Activated CD4-positive, alpha-beta T cell treated with anti-CD3 and anti-CD28 coated beads, Interleukin-2, amount 50 U/mL, for 1 hour (primary cell): ENCODE measurements around the gene ZC3H15.
"Not testable (repeated sequence)": the region's sequence is repeated elsewhere in the genome, so short reads cannot be mapped to it uniquely, and the experiment has no call there.

Source experiments
- DNase-seq: peaks from one replicate; pipeline ENCODE4 v3.0.0-alpha.2; 2020

ZC3H15 gene

GRCh38 chr2:186496401-186496800, 10.3 kb downstream of the ZC3H15 start:
- no peak for DNase-seq

GRCh38 chr2:186497928-186498327, 11.9 kb downstream of the ZC3H15 start:
- DNase-seq = no peak

GRCh38 chr2:186498834-186499233, 12.8 kb downstream of the ZC3H15 start:
- DNase-seq = no peak

- DNase-seq = no peak
Observed at GRCh38 chr2:186503827-186504606, 18.0 kb downstream of the ZC3H15 start.

- DNase-seq = no peak
Observed at GRCh38 chr2:186508263-186508662, 22.2 kb downstream of the ZC3H15 start.

- no peak for DNase-seq
Observed at GRCh38 chr2:186515376-186515775, 29.3 kb downstream of the ZC3H15 start.

- no peak for DNase-seq
Observed at GRCh38 chr2:186516396-186516795, 30.3 kb downstream of the ZC3H15 start.

- no peak for DNase-seq
Observed at GRCh38 chr2:186517090-186517489, 31.0 kb downstream of the ZC3H15 start.

- no peak for DNase-seq
Observed at GRCh38 chr2:186518291-186518690, 32.2 kb downstream of the ZC3H15 start.

- no peak for DNase-seq
Observed at GRCh38 chr2:186518945-186519344, 32.9 kb downstream of the ZC3H15 start.

- not testable (repeated sequence) for DNase-seq
Observed at GRCh38 chr2:186521570-186522153, 35.6 kb downstream of the ZC3H15 start.

GRCh38 chr2:186522450-186522849, 36.4 kb downstream of the ZC3H15 start:
- no peak for DNase-seq

- DNase-seq = no peak
Observed at GRCh38 chr2:186523791-186524190, 37.7 kb downstream of the ZC3H15 start.

GRCh38 chr2:186526281-186526680, 40.2 kb downstream of the ZC3H15 start:
- DNase-seq = no peak

- no peak for DNase-seq
Observed at GRCh38 chr2:186530314-186530713, 44.3 kb downstream of the ZC3H15 start.

GRCh38 chr2:186531257-186531775, 45.3 kb downstream of the ZC3H15 start:
- no peak for DNase-seq

GRCh38 chr2:186532891-186533290, 46.8 kb downstream of the ZC3H15 start:
- no peak for DNase-seq

GRCh38 chr2:186533717-186534116, 47.7 kb downstream of the ZC3H15 start:
- DNase-seq = no peak

GRCh38 chr2:186534406-186534805, 48.3 kb downstream of the ZC3H15 start:
- DNase-seq = no peak

- DNase-seq = no peak
Observed at GRCh38 chr2:186535861-186536260, 49.8 kb downstream of the ZC3H15 start.

GRCh38 chr2:186537019-186537418, 51.0 kb downstream of the ZC3H15 start:
- DNase-seq = no peak

GRCh38 chr2:186540941-186541340, 54.9 kb downstream of the ZC3H15 start:
- DNase-seq = no peak

- DNase-seq = no peak
Observed at GRCh38 chr2:186542002-186542401, 55.9 kb downstream of the ZC3H15 start.

- no peak for DNase-seq
Observed at GRCh38 chr2:186543561-186544131, 57.6 kb downstream of the ZC3H15 start.
